ENCODE results near the gene IRF7.

The IRF7 gene

DNA sequence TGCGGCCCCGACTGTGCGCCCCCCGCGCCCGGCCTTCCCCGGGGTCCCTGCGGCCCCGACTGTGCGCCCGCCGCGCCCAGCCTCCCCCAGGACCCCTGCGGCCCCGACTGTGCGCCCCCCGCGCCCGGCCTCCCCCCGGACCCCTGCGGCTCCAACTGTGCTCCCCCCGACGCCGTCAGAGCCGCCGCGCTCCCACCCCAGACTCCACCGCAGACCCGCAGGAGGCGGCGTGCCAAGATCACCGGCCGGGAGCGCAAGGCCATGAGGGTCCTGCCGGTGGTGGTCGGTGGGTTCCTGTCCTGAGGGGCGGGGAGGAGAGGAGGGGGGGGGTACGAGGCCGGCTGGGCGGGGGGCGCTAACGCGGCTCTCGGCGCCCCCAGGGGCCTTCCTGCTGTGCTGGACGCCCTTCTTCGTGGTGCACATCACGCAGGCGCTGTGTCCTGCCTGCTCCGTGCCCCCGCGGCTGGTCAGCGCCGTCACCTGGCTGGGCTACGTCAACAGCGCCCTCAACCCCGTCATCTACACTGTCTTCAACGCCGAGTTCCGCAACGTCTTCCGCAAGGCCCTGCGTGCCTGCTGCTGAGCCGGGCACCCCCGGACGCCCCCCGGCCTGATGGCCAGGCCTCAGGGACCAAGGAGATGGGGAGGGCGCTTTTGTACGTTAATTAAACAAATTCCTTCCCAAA is 24.4 kb upstream of the IRF7 start:
- no peak for DNase-seq (ENCODE audit: low spot score)

DNA sequence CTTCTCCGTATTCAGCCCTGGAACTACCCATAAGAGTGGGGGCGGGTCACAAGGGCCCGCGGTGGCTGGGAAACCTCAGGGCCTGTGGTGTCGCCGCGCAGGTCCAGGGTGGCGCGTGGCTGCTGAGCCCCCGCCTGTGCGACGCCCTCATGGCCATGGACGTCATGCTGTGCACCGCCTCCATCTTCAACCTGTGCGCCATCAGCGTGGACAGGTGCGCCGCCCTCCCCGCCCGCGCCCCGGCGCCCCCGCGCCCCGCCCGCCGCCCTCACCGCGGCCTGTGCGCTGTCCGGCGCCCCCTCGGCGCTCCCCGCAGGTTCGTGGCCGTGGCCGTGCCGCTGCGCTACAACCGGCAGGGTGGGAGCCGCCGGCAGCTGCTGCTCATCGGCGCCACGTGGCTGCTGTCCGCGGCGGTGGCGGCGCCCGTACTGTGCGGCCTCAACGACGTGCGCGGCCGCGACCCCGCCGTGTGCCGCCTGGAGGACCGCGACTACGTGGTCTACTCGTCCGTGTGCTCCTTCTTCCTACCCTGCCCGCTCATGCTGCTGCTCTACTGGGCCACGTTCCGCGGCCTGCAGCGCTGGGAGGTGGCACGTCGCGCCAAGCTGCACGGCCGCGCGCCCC is 23.7 kb upstream of the IRF7 start:
- DNase-seq (ENCODE audit: low spot score), result no peak

DNA sequence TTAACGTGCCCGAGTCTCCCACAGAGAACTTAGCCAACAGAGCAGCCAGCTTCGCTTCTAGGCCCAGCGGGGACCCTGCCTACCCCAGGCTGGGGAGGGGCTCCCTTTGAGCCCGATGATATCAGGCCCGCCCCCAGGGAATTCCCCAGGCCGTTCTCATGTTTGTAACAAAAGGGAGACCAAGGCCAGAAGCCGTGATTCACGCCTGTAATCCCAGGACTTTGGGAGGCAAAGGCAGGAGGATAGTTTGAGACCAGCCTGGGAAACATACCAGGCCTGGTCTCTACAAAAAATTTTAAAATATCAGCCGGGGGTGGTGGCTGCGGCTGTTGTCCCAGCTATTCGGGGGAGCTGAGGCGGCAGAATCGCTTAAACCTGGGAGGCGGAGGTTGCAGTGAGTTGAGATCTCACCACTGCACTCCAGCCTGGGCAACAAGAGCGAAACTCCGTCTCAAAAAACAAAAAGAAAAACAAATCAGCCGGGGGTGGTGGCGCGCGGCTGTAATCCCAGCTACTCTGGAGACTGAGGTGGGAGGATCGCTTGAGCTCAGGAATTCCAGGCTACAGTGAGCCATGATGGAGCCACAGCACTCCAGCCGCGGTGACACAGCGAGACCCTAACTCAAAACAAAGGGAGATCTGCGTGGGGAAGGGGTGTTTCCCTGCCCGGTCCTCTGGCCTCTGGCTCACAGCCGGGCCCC is 23.0 kb upstream of the IRF7 start:
- DNase-seq (ENCODE audit: low spot score), result no peak

DNA sequence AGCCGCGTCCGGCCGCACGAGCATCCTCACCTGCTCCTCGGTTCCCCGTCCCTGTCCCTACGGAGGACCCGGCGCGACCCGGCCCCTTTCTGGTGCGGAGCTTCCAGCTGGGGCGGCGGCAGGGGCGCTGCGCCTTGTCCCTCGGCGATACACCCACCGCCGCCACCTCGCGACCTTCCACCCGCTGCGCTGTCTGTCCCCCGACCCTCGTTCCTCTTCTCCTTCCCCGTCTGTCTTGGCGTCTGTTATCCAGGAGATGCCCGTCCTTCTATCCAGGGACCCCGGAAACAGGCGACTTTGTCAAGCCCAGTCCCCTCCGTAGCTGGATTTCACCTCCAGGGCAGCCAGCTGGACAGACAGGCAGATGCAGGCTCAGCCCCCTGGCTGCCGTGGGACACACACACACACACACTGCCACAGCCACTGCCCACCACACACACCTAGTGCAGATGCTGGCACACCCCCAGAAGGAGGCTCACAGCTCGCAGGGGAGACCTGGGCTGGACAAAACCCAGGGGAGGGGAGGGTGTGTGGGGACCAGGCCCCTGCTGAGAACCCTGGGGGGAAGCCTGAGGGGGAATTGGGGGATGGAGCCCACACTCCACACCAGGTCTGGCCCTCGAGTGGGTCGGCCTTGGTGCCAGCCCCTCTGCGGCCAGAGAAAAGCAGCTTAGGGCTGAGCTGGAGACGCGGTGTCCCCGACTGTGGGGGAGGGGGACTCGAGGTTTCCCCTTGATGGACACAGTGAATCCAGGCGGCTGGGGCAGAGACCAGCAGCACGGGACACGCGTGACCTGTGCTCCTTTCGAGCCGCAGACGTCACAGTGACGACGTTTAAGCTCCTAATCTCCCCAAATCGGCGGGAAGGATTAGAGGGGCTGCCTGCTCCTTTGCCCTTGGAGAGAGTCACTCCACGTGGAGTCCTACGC is 22.1 kb upstream of the IRF7 start:
- no peak for DNase-seq (ENCODE audit: low spot score)

DNA sequence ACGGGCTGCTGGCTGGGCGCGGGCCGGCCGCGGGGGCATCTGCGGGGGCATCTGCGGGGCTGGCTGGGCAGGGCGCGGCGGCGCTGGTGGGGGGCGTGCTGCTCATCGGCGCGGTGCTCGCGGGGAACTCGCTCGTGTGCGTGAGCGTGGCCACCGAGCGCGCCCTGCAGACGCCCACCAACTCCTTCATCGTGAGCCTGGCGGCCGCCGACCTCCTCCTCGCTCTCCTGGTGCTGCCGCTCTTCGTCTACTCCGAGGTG is 21.5 kb upstream of the IRF7 start:
- no peak for DNase-seq (ENCODE audit: low spot score)

DNA sequence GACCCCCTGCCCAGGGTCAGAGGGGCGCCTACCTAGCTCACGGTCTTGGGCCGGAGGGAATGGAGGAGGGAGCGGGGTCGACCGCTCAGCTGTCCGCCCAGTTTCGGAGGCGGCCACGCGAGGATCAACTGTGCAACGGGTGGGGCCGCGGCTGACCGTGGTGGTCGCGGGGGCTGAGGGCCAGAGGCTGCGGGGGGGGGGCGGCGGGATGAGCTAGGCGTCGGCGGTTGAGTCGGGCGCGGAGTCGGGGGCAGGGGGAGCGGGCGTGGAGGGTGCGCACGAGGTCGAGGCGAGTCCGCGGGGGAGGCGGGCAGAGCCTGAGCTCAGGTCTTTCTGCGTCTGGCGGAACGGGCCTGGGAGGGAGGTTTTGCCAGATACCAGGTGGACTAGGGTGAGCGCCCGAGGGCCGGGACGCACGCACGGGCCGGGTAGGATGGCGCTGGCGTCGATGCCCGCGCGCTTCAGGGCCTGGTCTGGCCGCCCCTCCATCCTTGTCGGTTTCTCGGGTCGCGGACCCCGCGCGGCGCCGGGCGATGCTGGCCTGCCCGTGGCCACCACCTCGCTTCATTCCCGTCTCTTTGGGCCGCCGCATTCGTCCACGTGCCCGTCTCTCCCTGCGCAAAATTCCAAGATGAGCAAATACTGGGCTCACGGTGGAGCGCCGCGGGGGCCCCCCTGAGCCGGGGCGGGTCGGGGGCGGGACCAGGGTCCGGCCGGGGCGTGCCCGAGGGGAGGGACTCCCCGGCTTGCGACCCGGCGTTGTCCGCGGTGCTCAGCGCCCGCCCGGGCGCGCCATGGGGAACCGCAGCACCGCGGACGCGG is 21.0 kb upstream of the IRF7 start, which contains the start of gene DRD4:
Gene DRD4, plus strand, starts transcription at position 759 of the 822 bp plus-strand sequence. Its CDS starts 36 bp downstream, at position 795.
- no peak for DNase-seq (ENCODE audit: low spot score)

DNA sequence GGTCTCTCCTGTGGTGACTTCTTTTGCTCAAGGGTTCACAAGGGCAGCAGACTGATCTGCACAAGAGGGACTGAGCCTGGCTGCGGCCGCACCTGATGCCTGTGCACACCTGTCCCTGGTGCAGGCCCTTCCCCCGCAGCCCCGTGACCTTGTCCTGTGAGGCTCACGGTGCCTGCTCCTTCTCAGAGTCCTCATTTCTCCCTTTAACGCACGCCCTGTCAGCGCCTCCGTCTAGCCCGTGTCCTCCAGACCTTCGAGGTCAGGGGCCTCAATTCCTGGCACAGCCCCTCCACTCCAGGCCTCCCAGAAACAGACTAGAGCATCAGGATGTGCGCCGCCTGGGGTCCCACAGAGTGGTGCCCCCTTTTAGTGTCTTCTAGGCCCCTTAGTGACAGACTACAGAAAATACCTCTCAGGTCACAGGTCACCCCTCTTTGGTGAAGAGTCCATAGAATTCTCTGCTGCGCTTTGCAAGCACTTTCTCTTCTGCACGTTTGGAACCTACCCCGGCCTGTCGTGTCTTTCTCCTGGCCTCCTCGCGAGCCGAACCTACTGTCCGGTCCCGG is 20.3 kb upstream of the IRF7 start:
- DNase-seq (ENCODE audit: low spot score), result no peak

DNA sequence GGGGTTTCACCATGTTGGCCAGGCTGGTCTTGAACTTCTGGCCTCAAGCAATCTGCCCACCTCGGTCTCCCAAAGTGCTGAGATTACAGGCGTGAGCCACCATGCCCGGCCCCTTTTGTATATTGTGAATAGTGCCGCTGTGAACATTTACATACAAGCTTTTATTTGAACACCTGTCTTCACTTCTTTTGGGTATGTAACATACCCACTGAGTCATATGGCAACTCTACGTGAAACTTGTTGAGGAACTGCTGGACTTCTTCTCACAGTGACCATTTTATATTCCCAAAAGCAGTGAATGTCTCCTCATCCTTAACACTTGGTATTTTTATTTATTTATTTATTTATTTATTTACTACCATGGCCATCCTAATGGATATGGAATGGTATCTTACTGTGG is 15.1 kb upstream of the IRF7 start:
- DNase-seq (ENCODE audit: low spot score), result no peak

DNA sequence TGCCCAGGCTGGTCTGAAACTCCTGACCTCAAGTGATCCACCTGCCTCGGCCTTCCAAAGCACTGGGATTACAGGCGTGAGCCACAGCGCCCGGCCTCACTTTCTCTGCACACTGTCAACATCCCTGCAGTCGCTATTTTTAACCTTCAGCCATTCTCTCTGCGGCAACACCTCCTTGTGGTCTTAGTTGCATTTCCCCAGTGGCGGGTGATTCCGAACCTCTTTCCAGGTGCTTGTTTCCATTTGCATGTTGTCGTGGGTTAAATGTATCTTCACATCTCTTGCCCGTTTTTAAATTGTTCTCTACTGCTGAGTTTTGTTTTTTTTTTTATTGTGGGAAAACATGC is 13.5 kb upstream of the IRF7 start:
- no peak for DNase-seq (ENCODE audit: low spot score)

DNA sequence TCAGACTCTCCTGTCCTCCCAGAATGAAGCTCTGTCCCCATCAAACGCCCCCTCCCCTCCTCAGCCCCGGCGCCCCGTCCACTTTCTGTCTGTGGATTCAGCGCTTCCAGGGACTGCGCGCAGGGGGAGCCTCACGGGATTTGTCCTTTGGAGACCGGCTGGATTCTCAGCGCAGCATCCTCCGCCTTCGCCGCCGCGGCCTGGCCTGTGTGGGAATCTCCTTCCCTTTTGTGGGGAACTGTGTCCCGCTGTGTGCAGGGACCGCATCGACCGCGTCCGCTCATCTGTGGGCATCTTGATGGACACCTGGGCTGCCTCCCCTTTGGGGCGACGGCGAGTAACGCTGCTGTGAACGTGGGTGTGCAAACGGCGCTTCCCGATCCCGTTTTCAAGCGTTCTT is 12.3 kb upstream of the IRF7 start:
- DNase-seq (ENCODE audit: low spot score), result no peak

DNA sequence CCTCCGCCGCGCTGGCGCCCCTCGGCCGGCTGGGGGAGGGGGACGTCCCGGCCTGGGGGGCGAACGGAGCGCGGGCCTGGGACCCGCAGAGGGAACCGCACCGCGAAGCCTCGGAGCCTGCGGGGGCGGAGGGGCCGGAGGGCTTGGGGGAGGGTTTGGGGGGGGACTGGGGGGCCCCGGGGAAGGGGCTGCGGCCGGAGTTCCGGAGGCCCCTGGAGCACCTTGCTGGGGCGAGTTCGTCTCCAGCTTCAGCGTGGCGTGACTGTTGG is 11.5 kb upstream of the IRF7 start:
- DNase-seq (ENCODE audit: low spot score), result no peak

DNA sequence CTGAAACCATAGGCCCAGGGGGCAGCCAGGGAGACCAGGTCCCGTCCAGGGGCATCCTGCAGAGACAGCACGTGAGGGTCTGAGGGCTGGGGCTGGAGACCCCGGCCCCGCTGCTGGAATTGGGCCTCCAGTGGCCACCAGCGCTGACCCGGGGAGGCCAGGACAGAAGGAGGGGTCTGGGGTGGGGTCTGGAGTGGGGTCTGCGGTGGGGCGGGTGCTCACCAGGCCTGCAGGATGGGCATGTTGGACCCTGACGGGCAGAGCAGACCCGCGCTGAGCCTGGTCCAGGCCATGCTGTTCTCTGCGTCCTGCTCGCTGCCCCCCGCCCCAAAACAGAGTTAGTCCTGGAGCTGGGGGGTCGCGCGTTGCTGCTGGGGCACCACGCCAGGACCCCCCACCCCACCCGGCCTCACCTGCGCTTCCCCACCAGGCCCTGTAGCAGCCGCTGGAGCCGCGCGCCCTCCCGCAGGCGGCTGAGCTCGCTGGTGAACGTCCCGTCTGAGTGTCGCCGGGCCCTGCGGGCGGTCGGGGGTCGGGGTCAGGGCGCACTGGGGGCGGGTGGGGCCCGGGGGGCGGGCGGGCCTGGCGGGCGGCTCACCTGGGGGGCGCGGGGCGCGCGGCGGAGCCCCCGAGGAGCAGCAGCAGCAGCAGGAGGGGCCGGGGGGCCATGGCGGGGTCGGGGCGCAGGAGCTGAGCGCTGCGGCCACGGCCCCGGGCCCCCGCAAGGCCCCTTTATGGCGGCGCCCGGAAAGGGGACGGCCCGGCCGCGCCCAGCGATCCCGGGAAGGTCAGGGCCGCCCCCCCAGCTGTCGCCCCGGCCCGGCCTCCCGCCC is 10.9 kb upstream of the IRF7 start, which contains the start of gene SCT:
Gene SCT, minus strand, starts transcription at position 707 of the 833 bp plus-strand sequence. Its CDS starts 38 bp downstream, at position 669.
- no peak for DNase-seq (ENCODE audit: low spot score)

DNA sequence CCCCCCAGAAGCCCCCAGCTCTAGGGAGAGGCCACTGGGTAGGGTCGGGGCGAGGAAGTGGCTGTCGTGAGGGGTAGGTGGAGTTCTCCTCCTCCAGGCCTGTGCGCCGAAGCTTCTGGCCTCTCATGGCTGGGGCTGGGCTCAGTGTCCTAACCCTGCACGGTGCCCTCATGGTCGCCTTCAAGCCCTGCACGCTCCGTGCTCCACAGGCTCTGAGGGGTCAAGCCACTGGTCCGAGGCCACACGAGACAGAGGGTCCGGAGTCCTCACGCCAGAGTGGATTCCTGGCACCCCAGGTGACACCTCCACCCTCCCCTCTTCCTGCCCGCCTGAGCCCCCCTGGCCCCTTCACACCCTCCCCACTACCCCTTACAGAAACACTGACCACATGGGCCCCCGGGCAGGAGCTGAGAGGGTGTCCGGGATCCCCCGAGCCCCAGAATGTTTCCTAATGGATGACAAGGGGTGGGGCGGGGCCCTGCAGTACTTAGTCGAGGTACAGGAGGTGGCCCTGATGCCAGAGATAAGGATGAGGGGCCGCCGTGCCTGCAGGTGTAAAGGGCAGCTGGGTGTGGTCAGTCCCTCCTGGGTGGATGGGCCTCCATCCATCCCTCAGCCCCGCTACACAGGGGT is 10.0 kb upstream of the IRF7 start:
- DNase-seq (ENCODE audit: low spot score), result no peak

DNA sequence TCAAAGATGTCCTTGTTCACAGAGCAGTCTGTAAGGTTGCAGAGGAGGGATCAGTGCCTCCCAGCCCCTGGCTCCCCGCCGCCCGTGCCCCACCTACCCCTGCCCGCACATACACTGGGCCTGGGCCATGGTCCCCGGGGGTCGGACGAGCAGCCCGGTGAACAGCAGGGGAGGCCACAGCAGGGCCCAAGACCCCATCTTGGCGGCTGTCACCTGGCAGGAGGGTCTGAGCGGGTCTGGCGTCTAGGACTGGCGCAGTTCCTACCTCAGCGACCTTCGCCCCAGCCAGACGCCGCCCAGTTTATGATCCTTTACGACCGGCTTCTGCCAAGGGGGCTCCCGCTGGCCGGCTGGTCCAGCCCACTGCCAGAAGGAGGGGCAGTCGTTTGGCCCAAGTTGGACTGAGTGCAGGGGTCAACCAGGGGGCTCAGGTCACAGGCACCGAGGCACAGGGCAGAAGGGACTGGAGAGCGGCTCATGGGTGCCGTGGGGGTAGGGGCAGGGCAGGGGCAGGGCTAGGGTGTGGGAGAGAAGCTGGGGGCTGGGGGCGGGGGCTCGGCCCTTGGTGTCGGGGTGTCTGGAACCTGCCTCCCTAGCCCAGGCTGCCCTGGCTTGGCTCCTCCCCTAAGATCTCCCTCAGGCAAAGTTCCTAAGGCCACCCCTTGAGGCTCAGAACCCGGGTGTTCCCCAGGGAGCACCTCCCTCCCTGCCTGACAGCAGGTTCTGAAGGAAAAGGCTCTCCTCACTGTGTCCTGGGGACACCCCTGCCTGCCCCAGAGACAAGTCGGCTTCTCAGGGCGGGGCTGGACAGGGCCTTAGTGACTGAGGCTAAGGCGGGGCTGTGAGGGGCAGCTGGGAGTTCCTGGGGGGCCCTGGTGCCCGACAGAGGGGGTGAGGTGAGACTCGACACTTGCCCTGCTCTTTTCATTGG is 9.2 kb upstream of the IRF7 start, which contains the start of gene CDHR5:
Gene CDHR5, minus strand, starts transcription at position 251 of the 931 bp plus-strand sequence. Its CDS starts 53 bp downstream, at position 198.
- DNase-seq (ENCODE audit: low spot score), result no peak

DNA sequence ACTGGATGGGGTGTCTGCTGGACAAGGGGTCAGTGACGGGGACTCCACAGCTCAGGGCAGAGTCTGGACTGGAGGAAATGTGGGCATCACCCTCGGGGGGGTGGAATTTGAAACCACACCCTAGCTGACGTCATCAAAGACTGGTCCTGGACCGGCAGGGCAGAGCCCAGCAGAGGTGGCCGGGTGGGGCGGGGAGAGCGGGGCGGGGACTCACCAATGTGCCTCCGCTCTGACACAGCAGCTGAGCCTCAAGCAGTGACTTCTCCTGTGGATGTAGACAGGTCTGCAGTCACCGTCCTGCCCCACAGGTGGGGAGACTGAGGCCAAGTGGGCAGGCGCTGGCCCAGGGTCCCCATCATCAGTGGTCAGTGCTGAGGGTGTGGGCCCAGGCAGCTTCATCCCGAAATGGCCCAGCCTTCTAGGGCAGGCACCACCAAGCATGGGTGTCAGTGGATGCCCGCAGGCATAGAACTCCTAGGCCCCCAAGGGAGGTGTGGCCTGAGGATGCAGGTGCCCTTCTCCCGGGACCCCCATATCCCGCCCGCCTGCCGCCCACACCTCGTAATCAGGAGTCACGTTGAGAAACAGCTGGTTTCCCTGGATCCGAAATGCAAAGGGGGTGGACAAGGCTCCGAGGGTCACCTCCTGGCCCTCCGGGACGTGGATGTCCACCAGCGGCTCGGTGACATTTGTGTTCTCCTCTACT is 8.4 kb upstream of the IRF7 start:
- no peak for DNase-seq (ENCODE audit: low spot score)

DNA sequence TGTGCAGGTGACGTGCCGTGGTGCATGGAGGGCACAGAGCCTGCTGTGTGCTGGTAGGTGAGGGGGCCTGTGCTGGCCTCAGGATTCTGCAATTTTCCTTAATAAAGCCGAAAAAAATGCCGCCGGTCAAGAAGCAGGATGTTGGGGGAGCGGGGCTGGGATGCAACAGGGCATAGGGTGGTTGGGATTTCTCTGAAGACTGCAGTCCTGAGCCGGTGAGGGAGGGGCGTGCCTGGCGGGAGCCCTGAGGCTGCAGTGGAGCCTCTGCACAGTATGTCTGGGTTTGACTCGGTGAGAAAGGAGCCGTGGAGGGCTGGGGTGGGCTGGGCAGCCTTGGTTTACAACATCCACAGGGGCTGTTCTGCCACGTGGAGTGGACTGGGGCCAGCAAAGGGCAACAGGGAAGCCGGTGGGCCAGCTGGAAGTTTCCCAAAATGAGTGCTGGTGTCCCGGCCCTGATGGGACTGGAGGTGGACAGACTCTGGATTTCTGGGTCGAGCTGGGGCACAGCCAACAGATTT is 7.7 kb upstream of the IRF7 start:
- DNase-seq (ENCODE audit: low spot score), result no peak

DNA sequence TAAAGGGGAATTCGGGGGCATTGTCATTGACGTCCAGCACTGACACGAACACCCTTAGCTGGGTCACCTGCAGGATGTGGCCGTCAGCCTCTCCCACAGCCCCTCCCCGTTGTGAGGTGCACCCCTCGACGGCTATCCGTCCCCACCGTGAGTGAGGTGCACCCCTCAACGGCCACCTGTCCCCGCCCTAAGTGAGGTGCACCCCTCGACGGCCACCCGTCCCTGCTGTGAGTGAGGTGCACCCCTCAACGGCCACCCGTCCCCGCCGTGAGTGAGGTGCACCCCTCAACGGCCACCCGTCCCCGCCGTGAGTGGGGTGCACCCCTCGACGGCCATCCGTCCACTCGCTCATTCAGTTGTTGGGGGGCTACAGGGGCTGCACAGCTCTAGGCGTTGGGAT is 6.1 kb upstream of the IRF7 start:
- no peak for DNase-seq (ENCODE audit: low spot score)
